HG02885 (cell line): ENCODE data around the gene GAREM2.

Source experiments
- ATAC-seq: cut with Tn5 transposase; IDR thresholded peaks from one replicate; pipeline ENCODE4 v1.9.1; 2021; ENCODE audit warnings: mild to moderate bottlenecking; ENCODE audit not compliant: unreplicated experiment, poor library complexity

GAREM2 gene

DNA sequence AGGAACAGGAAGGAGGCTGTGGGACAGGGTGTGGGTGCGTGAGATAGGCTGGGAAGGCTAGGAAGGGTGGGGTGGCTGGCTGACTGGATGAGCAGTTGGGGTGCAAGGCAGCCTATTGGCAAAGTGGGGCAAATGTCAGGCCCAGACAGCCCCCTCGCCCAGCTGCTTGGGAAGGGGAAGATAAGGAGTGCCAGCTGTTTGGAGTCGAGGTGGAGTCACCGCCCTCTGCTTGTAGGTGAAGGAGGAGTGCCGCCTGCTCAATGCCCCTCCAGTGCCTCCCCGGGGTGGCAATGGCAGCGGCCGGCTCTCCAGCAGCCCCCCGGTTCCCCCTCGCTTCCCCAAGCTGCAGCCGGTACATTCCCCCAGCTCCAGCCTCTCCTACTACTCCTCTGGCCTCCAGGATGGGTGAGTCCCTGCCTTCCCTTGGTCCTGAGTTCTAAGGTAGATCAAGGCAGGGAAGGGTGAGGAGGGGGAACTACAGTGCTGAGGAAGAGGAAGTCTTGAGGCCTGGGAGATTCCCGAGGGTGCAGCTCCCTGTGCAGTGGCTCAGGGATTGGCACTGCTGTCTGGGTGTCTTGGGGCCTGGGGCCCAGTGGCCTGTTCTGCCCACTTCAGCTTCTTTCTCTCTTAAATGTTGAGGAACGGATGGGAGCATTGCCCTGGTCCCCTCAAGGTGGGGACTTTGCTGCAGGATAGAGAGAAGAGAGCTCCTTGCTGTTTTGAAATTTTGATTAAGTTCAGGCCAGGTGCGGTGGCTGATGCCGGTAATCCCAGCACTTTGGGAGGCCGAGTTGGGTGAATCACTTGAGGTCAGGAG, 13.3 kb downstream of the GAREM2 start:
- ATAC-seq, result no peak

DNA sequence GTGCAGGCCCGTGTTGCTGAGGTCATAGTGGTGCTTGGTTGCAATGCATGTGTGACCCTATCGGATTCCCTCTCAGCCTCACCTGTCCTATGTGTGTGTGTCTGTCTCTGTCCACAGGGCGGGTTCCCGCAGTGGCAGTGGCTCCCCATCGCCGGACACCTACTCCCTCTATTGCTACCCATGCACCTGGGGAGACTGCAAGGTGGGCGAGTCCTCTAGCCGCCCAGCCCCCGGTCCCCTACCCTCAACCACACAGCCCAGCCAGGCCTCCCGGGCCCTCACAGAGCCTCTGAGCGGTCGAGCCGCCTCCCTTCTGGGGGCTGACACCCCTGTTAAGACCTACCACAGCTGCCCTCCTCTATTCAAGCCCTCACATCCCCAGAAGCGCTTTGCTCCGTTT, 14.2 kb downstream of the GAREM2 start:
- ATAC-seq, result no peak

DNA sequence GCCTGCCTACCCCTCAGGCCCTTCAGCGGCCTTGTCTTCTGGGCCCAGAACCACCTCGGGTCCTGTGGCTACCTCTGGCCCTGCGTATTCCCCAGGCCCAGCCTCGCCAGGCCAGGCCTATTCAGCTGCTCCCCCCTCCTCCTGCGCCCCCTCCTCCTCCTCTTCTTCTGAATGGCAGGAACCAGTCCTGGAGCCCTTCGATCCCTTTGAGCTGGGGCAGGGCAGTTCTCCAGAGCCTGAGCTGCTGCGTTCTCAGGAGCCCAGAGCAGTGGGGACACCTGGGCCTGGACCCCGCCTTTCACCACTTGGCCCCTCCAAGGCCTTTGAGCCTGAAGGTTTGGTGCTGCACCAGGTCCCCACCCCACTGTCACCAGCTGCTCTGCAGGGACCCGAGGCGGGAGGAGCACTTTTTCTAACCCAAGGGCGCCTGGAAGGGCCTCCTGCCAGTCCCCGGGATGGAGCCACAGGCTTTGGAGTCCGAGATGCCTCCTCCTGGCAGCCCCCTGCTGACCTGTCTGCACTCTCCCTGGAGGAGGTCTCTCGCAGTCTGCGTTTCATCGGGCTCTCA, 14.7 kb downstream of the GAREM2 start:
- no peak for ATAC-seq

GRCh38 chr2:26189123-26189522, 16.2 kb downstream of the GAREM2 start:
- ATAC-seq, result no peak

DNA sequence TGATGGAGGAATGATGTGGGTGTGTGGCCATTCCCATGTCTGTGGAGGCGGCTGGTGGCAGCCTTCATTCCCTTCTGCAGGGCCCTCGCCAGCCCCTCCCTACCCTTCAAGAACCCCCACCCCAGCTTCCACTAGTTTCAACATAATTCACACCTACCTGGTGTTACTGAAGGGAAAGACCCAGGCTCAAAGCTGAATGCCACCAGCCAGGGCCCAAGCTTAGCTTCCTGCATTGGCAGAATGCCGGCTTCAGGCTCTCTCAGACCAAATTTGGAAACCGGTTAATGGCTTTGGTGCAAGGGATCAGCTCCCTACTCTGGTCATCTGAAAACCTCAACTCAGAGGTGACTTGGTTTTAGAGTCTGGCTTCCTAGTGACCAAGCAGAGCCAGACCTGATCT, 16.9 kb downstream of the GAREM2 start:
- ATAC-seq, result no peak

DNA sequence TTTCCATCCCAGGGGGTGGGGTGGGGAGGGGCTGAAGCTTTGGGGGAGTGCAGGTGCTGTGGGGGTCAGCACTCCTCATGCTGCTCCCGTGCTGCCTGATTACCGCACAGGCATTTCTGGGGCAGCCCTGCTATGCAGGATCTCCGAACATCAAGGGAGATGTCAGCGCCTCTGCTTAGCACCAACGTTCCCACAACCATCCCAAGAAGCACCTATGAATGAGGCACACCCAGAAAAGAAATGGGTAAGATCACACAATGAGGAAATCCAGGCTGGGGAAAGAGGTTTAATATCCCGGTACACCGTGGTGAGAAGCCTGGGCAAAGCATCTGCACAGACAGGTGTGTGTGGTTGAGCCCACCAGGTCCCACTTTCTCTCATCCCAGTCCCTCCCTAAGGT, 17.5 kb downstream of the GAREM2 start:
- no peak for ATAC-seq

- no peak for ATAC-seq
Observed at GRCh38 chr2:26191316-26192159, 18.6 kb downstream of the GAREM2 start.

DNA sequence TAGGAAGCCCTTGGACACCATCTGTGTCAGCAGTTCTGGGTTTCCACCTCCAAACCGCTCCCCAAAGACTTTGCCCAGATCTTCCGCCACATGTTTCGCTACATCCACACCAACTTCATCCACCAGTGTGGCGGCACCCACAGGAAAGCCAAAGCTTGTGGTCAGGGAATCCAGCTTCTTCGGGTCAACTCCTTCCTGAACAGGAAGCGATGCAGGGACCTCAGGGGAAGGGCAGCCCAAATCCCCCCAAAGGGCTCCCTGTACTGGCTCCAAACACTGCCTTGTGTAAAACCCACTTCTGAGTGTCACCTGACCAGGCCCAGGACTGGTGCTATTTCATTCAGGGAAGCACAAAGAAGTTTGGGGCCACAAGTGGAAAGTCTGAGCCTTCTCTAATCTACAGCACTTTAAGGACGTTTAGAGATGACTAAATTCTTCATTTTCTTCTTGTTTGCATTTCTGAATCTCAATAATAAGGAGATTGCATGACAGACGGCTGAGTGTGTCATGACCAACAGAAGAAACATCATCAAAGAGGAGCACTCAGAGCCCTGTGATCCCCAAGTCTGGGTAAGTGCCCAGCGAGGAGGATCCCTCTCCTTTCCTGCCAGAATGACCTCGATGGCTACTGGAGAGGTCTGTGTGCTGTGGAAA, 20.8 kb downstream of the GAREM2 start:
- no peak for ATAC-seq

GRCh38 chr2:26195040-26195984, 22.4 kb downstream of the GAREM2 start:
- no peak for ATAC-seq

- peak; percentile 43 for ATAC-seq
Observed at GRCh38 chr2:26196683-26197418, 24.0 kb downstream of the GAREM2 start.

DNA sequence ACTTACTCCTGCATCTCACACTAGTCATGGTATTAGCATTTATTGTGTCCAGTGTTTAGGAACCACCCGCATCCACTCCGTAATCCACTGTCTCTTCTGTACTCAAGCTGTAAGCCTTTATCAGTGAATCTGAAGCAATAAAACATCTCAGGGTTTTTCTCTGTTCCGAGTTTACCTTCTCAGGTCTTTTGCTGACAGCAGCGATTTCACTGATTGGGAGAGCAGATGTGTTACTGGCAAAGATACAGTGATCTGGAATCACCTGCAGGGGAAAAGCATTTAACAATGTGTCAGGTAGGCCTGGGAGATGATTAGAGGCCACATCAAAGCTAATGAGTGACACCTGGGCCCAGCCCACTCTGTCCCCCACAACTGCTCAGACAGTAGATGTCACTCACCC, 24.6 kb downstream of the GAREM2 start:
- ATAC-seq, result no peak

DNA sequence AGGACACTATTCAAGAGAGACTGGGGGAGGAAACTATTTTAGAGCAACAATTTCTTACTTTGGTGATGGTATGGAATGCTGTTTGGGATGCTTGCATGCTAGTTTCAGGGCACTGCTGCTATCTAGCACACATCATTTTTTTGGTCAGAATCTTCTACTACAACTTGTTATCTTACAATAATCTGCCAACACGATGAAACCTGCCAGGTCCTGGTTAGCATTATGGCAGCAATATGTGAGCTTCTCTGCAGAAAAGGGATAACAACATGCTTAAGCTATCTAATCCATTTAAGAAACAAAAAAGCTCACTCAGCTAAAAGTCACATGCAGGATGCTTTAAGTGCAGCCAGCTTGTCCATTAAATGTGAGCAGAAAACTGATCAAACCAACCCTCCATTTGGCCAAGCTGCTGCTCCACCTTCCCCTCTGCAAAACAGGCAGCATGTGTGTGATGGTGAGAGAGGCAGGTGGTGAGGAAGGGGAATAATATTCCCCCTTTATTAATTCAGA, 30.1 kb downstream of the GAREM2 start:
- ATAC-seq, result no peak

- ATAC-seq, result no peak
Observed at GRCh38 chr2:26203906-26204305, 31.0 kb downstream of the GAREM2 start.

DNA sequence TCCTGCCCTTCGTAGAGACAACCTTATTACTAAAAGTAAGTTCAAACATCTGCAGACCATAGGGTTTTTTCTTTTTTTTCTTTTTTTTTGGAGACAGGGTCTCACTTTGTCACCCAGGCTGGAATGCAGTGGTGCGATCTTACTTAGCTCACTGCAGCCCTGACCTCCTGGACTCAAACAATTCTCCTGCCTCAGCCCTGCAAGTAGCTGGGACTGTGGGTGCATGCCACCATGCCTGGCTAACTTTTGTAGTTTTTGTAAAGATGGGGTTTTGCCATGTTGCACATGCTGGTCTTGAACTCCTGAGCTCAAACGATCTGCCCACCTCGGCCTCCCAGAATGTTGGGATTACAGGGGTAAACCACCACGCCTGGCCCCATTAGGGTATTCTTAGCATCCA, 39.1 kb downstream of the GAREM2 start:
- ATAC-seq, result no peak

DNA sequence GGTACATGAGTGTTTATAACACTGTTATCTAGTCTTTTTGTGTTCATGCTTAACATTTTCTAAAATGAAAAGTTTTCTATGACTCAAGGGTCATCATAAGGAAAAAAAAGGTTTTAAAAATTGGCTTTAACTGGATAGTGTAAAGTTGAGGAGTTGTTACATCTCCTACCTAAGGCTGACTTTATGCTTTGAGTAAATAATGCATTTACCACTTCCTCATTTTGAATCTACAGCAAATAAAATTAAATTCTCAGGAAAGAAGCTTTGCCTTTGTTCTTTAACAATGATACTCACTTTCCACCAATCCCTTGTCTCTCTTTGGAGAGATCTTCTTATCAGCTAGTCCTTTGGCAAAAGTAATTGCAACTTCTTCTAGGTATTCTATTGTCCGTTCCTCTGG, 41.9 kb downstream of the GAREM2 start:
- no peak for ATAC-seq

DNA sequence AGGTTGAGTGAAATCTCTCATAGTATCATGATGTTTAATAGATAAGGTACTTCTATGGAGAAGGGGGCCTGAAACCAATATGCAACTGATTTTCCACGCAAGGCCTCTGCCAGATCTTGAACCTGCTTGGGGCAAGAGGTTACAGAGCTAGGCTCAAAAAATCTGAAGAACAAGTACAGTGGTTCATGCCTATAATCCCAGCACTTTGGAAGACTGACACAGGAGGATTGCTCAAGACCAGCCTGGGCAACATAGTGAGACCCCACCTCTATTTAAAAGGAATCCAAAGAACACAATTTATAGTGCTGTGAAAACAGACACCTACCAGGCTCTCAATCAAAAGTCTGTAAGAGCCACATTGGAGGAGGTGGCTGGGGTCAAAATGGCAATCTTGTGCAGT, 42.9 kb downstream of the GAREM2 start:
- ATAC-seq, result no peak

DNA sequence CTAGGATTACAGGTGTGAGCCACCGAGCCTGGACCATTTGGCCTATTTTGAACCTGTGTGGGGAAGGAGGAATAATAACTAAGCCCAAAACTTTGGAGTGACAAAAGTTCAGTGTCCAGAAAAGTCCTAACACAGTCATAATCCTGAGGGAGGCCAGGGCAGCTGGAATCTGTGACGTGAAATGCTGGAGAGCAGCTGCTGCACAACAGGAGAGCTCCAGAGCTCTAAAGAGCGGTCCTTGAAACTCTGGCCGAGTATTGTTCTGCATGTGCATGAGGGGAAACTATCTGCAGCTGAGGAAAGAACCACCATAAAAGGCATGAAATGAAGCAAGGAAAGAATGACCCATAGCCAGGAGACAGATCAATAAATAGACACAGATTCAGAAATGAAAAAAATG, 43.7 kb downstream of the GAREM2 start:
- ATAC-seq, result no peak

- no peak for ATAC-seq
Observed at GRCh38 chr2:26217720-26218119, 44.8 kb downstream of the GAREM2 start.

DNA sequence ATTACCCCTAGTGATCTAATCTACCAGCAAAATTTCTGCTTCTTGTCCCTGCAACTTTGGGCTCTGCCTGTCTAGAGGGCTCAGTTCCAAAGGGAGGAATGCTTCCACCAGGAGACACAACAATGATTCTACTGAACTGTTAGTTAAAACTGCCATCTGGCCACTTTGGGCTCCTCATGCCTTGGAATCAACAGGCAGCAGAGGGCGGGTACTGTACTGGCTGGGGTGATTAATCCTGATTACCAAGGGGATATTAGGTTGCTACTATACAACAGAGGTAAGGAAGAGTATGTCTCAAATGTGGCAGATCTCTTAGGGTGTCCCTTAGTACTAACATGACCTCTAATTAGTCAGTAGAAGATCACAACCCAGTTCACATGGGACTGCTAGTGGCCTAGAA, 50.1 kb downstream of the GAREM2 start:
- no peak for ATAC-seq
